Adrenal gland (tissue), 12 donors: ENCODE results near the gene MIA3. TPM values are rescaled to one million over a fixed set of nuclear protein-coding genes. Genes with fewer than 3 reads are reported as not detected.

ENCODE experiments used
- DNase-seq, 7 donors: peaks; one replicate each; pipeline ENCODE4 v3.0.0-alpha.2; 2019 to 2020
- H3K27ac ChIP-seq, 5 donors: fragments of 200-600 bp; sonication (generic) in 4 of 5; 1 replicate in 3 of 5; 2 replicates in 2 of 5; pipeline versions ENCODE4 v1.5.1 to v1.8.0; 2016 to 2020; ENCODE audit warnings: mild to moderate bottlenecking in 1 of 5
- H3K27me3 ChIP-seq: fragments of 200-600 bp; 2 replicates; pipeline ENCODE4 v1.8.0; 2021
- H3K36me3 ChIP-seq, 2 donors: fragments of 200-600 bp; replicated peaks in 1 of 2; 1 replicate in 1 of 2; 2 replicates in 1 of 2; pipeline versions ENCODE4 v1.5.1 to v1.8.0; 2018 to 2022
- H3K4me1 ChIP-seq, 2 donors: fragments of 200-600 bp; replicated peaks in 1 of 2; 1 replicate in 1 of 2; 2 replicates in 1 of 2; pipeline versions ENCODE4 v1.5.1 to v1.8.0; 2018 to 2021
- H3K4me3 ChIP-seq, 4 donors: fragments of 200-600 bp; sonication (generic) in 3 of 4; one replicate each; pipeline ENCODE4 v1.5.1; 2016 to 2018
- H3K9me3 ChIP-seq, 3 donors: fragments of 200-600 bp; sonication (generic) in 1 of 3; replicated peaks in 1 of 3; 1 replicate in 2 of 3; 2 replicates in 1 of 3; pipeline versions ENCODE4 v1.5.1 to v1.8.0; 2016 to 2021
- POLR2A ChIP-seq, 2 donors: fragments of 450-650 bp; IDR thresholded peaks; one replicate each; pipeline ENCODE4 v1.6.1; 2017; ENCODE audit warnings: antibody characterized with exemption in 2 of 2, mild to moderate bottlenecking in 2 of 2, moderate library complexity in 1 of 2
- WGBS, 4 donors: extraction: QIAGEN DNeasy Blood & Tissue Kit in 2 of 4; methylation state at CpG; one replicate each; pipeline versions ENCODE4 v1.1.5 to v1.1.7; 2013 to 2017; 5-methylcytosine and 5-hydroxymethylcytosine counted together
- intact Hi-C, 2 donors: fragments of 100-400 bp; cut with DNase I; formaldehyde crosslinking; loops; one replicate each; pipeline versions ENCODE4 v1.14.1 to v1.15.0; 2022 to 2023
- polyA plus RNA-seq, 3 donors: library from polyadenylated mRNA; stranded (reverse); fragments of 200-250 nt in 2 of 3; fragments of 350-450 nt in 1 of 3; fragmentation: Illumina TruSeq in 1 of 3; extraction: RNeasy Lipid Tissue Mini Kit (QIAGEN cat#74804) in 1 of 3; gene quantifications; one replicate each; pipeline ENCODE4 v1.2.3, GENCODE V29; 2013 to 2014
- total RNA-seq, 9 donors: library from RNA; depleted of rRNA in 4 of 9; stranded (reverse); fragments of >200 nt in 4 of 9; fragments of 120-200 nt in 1 of 9; fragmentation: NEBNext Ultra II Directional in 1 of 9; extraction: Animal tissue kit (Norgen Biotek cat#: 25700) in 1 of 9; gene quantifications; one replicate each; pipeline versions ENCODE4 v1.1.0 to v1.2.4, GENCODE V29; 2013 to 2023
- TF ChIP-seq, protein P1 (sequence below), 6 experiments: fragments of 450-650 bp in 4 of 6; fragments of 200-600 bp in 2 of 6; sonication (generic) in 1 of 6; IDR thresholded peaks; 1 replicate in 5 of 6; 2 replicates in 1 of 6; pipeline versions ENCODE4 v1.5.1 to v1.8.0; 2016 to 2021; ENCODE audit warnings: antibody characterized with exemption in 6 of 6, mild to moderate bottlenecking in 2 of 6, moderate library complexity in 1 of 6
- donor health status: healthy with polysubstance abuse.
- donor health status: Bipolar disorder and iron deficiency.
- donor health status: DM: yes; HTN: yes; CAD: no.
- donor health status: DM: no; HTN: no; CAD: no.
- donor health status: DM: no; HTN: no; CAD: no.
- donor health status: DM: yes; HTN: yes; CAD: no.

The MIA3 gene
- total and polyA plus RNA-seq, 12 donors = 33.1 to 146 (median 65.9) TPM

DNA sequence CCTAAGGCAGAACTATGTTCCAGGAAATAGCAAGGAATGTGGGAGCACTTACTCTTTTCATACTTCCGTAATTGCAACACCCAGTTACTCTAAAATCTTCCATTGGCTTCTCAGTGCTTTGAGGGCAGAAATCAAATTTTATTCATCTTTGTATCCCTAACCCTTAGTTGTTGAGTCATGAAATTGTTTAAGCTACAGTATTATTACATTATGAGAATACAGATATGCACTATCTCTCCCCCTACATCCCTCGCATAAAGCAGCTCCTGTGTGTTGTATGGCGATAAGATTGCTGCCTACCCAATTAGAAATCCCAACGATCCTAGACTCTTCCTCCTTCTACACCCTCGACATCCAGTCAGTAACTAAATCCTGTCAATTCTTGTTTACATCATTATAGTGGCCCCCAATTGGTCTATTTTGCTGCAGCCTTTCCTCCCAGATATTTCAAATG, 91.8 kb downstream of the MIA3 start:
- no peak overlapping the region for H3K27ac ChIP-seq
- no peak for DNase-seq
- no peaks in the 10 kb centered on the region for H3K27me3 ChIP-seq
- H3K9me3 ChIP-seq = no peaks in the 10 kb centered on the region
- peaks cover 0 to 22% of the 10 kb centered on the region in 2 donors for H3K4me1 ChIP-seq
- intact Hi-C loops = loop anchor here in 1 of 2 donors (10.0 kb wide), 1 partner anchor 55 kb away; no protein-coding TSS in a partner anchor
- H3K36me3 ChIP-seq = no peaks in the 10 kb centered on the region
- H3K4me3 ChIP-seq = no peak overlapping the region
- 76 to 85% (median 81%) methylated on average over 5 of the region's 5 CpGs for WGBS, 4 donors
- no peak for TF ChIP-seq POLR2A (IDR thresholded peaks at IDR 0.05)
- TF ChIP-seq, protein P1, sequence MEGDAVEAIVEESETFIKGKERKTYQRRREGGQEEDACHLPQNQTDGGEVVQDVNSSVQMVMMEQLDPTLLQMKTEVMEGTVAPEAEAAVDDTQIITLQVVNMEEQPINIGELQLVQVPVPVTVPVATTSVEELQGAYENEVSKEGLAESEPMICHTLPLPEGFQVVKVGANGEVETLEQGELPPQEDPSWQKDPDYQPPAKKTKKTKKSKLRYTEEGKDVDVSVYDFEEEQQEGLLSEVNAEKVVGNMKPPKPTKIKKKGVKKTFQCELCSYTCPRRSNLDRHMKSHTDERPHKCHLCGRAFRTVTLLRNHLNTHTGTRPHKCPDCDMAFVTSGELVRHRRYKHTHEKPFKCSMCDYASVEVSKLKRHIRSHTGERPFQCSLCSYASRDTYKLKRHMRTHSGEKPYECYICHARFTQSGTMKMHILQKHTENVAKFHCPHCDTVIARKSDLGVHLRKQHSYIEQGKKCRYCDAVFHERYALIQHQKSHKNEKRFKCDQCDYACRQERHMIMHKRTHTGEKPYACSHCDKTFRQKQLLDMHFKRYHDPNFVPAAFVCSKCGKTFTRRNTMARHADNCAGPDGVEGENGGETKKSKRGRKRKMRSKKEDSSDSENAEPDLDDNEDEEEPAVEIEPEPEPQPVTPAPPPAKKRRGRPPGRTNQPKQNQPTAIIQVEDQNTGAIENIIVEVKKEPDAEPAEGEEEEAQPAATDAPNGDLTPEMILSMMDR (IDR thresholded peaks at IDR 0.05) = no peak

DNA sequence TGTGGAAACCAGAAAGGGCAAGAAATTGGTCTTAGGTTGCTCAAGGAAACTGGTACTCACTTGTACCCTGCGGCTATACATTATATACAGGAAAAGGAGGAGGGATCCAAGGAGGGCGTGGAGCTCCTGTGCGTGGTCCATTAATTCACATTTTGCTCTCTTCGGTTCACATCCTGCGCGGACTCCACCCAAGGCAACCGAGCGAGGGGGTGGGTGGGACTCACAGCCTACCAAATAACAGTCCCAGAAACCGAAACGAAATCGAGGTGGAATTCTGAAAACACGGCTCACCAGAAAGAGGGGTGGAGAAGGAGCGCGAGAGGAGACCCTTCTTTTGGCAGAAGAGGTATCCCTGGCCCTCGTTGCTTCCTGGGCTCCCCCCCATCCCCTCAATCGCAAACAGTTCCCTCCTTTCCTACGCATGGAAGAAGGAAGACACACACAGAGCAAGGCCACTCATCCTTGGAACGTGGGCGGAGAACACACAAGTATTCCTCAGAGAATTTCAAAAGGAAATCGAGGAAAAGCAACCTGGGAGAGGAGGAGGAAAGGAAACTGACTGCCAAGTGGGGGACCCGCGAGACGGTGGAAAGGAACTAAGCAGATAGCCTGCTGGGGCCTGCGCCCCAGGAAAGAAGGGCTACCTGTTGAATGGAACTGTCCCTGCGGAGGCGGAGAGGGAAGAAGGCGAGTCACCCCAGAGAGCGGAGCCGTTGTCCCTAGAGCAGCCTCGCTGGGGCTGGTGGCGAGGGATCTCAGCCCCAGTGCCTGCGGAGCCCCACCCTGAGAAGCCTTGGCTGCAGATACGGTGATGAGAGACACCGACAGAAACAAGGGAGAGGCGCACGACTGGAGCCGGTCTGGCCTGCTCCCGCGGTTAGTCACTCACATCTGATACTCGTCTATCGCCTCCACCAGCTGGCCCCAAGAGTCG, 93.7 kb downstream of the MIA3 start:
- Histone ChIP-seq H3K9me3 (no peaks in the 10 kb centered on the region), H3K4me1 (peaks cover 0 to 22% of the 10 kb centered on the region in 2 donors), H3K4me3 (peak overlapping the region; percentile 67 to 97 (median 88)), H3K27ac (peak overlapping the region; percentile 70 to 99 (median 98)), H3K27me3 (no peaks in the 10 kb centered on the region), H3K36me3 (peaks cover 0 to 11% of the 10 kb centered on the region in 2 donors)
- 0 to 1% (median 1%) methylated on average over 18 to 42 of the region's 42 CpGs for WGBS, 4 donors
- peak in 1 of 2 donors; percentile 8 for TF ChIP-seq POLR2A (IDR thresholded peaks at IDR 0.05)
- TF ChIP-seq, protein P1 (IDR thresholded peaks at IDR 0.05) = no peak
- DNase-seq = peak; percentile 49 to 81 (median 61)
- intact Hi-C loops = loop anchor here in 1 of 2 donors (10.0 kb wide), 1 partner anchor 57 kb away; no protein-coding TSS in a partner anchor

DNA sequence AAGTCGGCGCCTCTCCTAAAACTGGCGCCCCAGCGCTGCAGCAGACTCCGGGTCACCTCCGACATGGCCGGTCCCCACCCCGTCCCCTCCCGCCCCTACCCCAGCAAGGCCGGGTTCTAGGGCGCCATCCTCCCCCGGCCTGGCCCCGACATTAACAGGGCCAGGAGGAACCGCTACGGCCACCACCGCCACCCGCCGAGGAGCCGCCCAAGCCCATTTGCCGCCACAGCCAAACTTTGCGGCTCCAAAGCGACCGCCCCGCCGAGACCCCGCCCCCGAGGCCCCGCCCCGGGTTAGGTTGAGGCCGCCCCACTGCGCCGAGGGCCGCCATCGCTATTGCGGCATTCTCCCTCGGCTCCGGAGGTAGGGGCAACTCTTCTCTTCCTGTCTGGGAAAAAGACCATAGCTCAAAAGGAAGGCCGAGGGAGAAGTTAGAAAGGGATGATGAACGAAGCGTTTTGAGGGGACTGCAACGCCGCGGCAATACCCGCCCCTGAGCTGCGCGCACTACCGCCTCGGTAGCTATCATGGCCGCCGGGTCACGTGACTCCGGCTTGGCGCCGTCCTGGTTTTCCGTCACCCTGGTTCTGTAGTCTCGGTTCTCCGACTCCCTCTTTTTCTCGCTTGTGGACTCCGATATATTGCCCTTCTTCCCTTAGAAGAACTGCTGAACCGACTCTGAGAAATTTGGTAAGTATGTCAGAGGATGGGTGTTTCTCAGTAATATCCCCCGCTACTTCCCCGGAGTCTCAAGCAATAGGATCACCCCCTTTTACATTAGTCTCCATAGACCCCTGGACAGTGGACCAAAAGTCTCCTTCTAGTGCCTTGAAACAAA, 94.6 kb downstream of the MIA3 start, which contains the start of the genes AIDA and BROX:
TSS of gene AIDA (minus strand) at position 239 of the 838 bp plus-strand sequence. CDS start at position 65, 174 bp downstream.
TSS of gene BROX (plus strand) at position 312 of the 838 bp plus-strand sequence. CDS start 3,136 bp downstream, outside the sequence.
- peak; percentile 92 to 96 (median 95) for DNase-seq
- H3K4me3 ChIP-seq = peak within 1 kb of the TSS; percentile 67 to 97 (median 88)
- 0 to 3% (median 1%) methylated on average over 16 to 53 of the region's 62 CpGs for WGBS, 4 donors
- H3K36me3 ChIP-seq = peaks cover 0 to 19% of the 10 kb centered on the region in 2 donors
- H3K4me1 ChIP-seq = peaks cover 0 to 22% of the 10 kb centered on the region in 2 donors
- peak; percentile 44 to 72 for TF ChIP-seq POLR2A (IDR thresholded peaks at IDR 0.05)
- TF ChIP-seq, protein P1 (IDR thresholded peaks at IDR 0.05) = no peak
- intact Hi-C loops = loop anchor here in 1 of 2 donors (10.0 kb wide), 1 partner anchor 58 kb away; no protein-coding TSS in a partner anchor
- no peaks in the 10 kb centered on the region for H3K9me3 ChIP-seq
- H3K27ac ChIP-seq = peak within 1 kb of the TSS; percentile 93 to 99 (median 98)
- H3K27me3 ChIP-seq = no peaks in the 10 kb centered on the region
